Measurements from ENCODE around the gene SH2D4B. TPM values are rescaled to one million over a fixed set of nuclear protein-coding genes. Genes with fewer than 3 reads are reported as not detected.

The SH2D4B gene
- total RNA-seq, 3 donors from 2014 or later: 0.15 to 0.16 TPM; not detected in 1

DNA sequence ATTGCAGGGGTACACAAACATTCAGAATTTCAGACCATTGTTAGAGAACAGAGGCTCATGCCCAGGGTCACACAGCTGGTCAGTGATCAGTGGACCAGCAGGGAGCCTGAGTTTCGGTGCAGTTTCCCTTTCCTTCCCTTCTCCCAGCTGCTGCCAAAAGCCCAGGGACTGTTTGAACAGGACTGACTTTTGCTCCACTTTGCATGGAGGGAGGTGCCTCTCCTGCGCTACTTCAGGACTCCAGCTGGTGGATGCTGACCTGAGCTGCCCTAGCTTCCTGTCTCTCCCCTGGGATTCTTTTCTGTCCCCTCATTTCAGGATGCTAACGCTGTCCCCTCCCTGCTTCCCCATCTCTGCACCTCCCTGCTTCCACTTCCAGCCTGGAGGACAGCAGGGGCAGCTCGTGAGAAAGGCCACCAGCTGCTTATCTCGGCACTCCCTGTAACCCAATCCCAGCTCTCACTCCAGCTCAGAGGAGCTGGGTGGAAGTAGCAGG lies 14.5 kb downstream of the SH2D4B start:
- no peak overlapping the region for H3K4me3 ChIP-seq
- no peak for TF ChIP-seq POLR2A (IDR thresholded peaks at IDR 0.05)
- peak in 1 of 3 donors; percentile 9 for TF ChIP-seq POLR2AphosphoS5 (IDR thresholded peaks at IDR 0.05)
- TF ChIP-seq, protein P1, sequence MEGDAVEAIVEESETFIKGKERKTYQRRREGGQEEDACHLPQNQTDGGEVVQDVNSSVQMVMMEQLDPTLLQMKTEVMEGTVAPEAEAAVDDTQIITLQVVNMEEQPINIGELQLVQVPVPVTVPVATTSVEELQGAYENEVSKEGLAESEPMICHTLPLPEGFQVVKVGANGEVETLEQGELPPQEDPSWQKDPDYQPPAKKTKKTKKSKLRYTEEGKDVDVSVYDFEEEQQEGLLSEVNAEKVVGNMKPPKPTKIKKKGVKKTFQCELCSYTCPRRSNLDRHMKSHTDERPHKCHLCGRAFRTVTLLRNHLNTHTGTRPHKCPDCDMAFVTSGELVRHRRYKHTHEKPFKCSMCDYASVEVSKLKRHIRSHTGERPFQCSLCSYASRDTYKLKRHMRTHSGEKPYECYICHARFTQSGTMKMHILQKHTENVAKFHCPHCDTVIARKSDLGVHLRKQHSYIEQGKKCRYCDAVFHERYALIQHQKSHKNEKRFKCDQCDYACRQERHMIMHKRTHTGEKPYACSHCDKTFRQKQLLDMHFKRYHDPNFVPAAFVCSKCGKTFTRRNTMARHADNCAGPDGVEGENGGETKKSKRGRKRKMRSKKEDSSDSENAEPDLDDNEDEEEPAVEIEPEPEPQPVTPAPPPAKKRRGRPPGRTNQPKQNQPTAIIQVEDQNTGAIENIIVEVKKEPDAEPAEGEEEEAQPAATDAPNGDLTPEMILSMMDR (IDR thresholded peaks at IDR 0.05): no peak
- H3K27me3 ChIP-seq: no peaks in the 10 kb centered on the region
- no peaks in the 10 kb centered on the region for H3K36me3 ChIP-seq
- intact Hi-C loops (cut with DNase I; ENCODE audit: low total_unique reads): no loop called here
- no peak overlapping the region for H3K27ac ChIP-seq
- H3K4me1 ChIP-seq: no peaks in the 10 kb centered on the region
- no peak for DNase-seq (ENCODE audit: low spot score in 2 of 2)
- no peaks in the 10 kb centered on the region for H3K9me3 ChIP-seq

DNA sequence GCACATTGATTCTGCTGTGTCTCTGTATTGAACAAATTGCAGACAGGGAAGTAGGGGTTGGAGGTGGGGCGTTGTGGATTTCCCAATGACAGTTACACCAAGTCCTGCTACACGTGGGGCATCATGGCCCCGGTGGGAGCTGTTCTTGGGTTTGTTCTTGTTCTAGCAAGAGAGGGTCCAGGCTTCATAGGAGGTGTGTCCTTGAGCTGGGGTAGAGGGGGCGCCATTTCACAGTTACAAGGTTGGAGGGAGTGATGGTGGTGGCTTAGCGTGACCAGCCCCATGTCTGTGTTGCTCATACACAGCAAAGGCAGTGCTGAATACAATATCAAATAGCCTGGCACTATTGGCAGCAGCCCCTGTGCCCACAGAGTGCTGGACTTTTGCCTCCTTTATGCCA lies 15.7 kb downstream of the SH2D4B start:
- Histone ChIP-seq H3K4me1 (no peaks in the 10 kb centered on the region), H3K9me3 (no peaks in the 10 kb centered on the region), H3K27me3 (no peaks in the 10 kb centered on the region), H3K36me3 (no peaks in the 10 kb centered on the region), H3K4me3 (no peak overlapping the region), H3K27ac (no peak overlapping the region)
- TF ChIP-seq, protein P1 (IDR thresholded peaks at IDR 0.05): no peak
- TF ChIP-seq POLR2A (IDR thresholded peaks at IDR 0.05) (no peak), POLR2AphosphoS5 (IDR thresholded peaks at IDR 0.05) (no peak)
- no peak for DNase-seq (ENCODE audit: low spot score in 2 of 2)
- intact Hi-C loops (cut with DNase I; ENCODE audit: low total_unique reads): no loop called here

DNA sequence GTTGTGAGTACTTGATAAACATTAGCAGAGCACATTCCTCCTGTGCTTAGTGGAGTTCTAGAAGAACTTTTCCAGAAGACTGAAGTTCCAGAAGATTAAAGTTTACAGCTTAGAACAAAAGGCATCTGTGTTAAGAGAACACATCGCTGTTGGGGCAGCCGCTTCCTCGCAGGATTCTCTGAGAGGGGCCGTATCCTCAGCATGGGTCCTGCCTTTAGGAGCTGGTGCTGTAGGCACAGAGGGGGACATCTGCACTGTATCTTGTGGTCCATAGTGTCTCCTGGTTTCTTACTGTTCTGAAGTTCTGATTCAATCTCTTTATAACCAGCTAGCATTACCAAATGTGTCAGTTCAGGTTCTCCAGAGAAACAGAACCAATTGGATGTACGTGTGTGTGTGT lies 16.3 kb downstream of the SH2D4B start:
- H3K9me3 ChIP-seq: no peaks in the 10 kb centered on the region
- H3K27me3 ChIP-seq: no peaks in the 10 kb centered on the region
- TF ChIP-seq POLR2A (IDR thresholded peaks at IDR 0.05) (no peak), POLR2AphosphoS5 (IDR thresholded peaks at IDR 0.05) (no peak)
- TF ChIP-seq, protein P1 (IDR thresholded peaks at IDR 0.05): no peak
- H3K4me3 ChIP-seq: no peak overlapping the region
- H3K36me3 ChIP-seq: no peaks in the 10 kb centered on the region
- no peak overlapping the region for H3K27ac ChIP-seq
- no peak for DNase-seq (ENCODE audit: low spot score in 2 of 2)
- no peaks in the 10 kb centered on the region for H3K4me1 ChIP-seq
- intact Hi-C loops (cut with DNase I; ENCODE audit: low total_unique reads): no loop called here

DNA sequence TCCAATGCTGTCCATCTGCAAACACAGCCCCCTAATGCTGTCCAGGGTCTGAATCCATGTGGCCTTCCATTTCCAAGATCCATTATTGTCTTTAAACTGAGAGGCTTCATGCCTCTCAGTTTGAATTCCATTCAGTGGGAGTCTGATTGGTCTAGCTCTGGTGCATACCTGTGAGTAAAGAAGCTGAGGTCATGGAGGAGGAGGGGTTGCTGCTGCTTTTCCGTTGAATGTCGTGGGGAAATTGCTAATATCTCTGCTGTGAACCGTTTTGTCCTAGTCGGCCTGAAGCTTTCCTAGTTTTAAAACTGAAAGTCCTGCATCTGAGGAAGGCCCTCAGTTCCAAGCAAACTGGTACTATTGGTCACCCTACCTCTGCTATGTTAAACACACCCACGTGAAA lies 17.7 kb downstream of the SH2D4B start:
- H3K36me3 ChIP-seq: no peaks in the 10 kb centered on the region
- intact Hi-C loops (cut with DNase I; ENCODE audit: low total_unique reads): no loop called here
- DNase-seq (ENCODE audit: low spot score in 2 of 2): no peak
- no peak overlapping the region for H3K4me3 ChIP-seq
- H3K9me3 ChIP-seq: no peaks in the 10 kb centered on the region
- TF ChIP-seq POLR2AphosphoS5 (IDR thresholded peaks at IDR 0.05): no peak
- no peak for TF ChIP-seq POLR2A (IDR thresholded peaks at IDR 0.05)
- TF ChIP-seq, protein P1 (IDR thresholded peaks at IDR 0.05): no peak
- H3K4me1 ChIP-seq: no peaks in the 10 kb centered on the region
- no peaks in the 10 kb centered on the region for H3K27me3 ChIP-seq
- no peak overlapping the region for H3K27ac ChIP-seq

DNA sequence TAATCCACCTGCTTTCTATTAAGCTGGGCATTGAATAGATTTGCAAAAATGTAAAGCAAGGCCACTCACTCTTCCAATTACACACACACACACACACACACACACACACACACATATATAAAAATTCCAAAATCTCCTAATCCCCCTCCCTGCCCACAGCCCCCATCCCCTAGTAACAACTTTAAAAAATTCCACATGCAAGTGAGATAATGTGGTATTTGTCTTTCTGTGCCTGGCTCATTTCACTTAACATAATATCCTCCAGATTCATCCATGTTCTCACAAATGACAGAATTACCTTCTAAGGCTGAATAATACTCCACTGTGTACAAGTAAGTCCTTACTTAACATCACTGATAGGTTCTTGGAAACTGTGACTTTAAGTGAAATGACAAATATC lies 24.2 kb downstream of the SH2D4B start:
- no peaks in the 10 kb centered on the region for H3K9me3 ChIP-seq
- H3K4me1 ChIP-seq: no peaks in the 10 kb centered on the region
- no peaks in the 10 kb centered on the region for H3K27me3 ChIP-seq
- no peak for TF ChIP-seq POLR2A (IDR thresholded peaks at IDR 0.05)
- TF ChIP-seq, protein P1 (IDR thresholded peaks at IDR 0.05): no peak
- no peak for TF ChIP-seq POLR2AphosphoS5 (IDR thresholded peaks at IDR 0.05)
- H3K4me3 ChIP-seq: no peak overlapping the region
- DNase-seq (ENCODE audit: low spot score in 2 of 2): no peak
- H3K27ac ChIP-seq: no peak overlapping the region
- no peaks in the 10 kb centered on the region for H3K36me3 ChIP-seq
- intact Hi-C loops (cut with DNase I; ENCODE audit: low total_unique reads): no loop called here

Data from breast epithelium (tissue), 4 donors.